GM10248 (cell line): ENCODE results near the gene KCNMA1.

ENCODE experiments used
- CTCF ChIA-PET: fragments of 300-600 bp; sonication (Branson Sonifier 250); formaldehyde crosslinking; extraction: SDS; loops from one replicate; lab custom pipeline; 2021; ENCODE audit warnings: antibody characterized with exemption; lab: Yijun Ruan, JAX
- POLR2A ChIA-PET: fragments of 350-650 bp; sonication (Branson Sonifier 250); formaldehyde crosslinking; extraction: SDS; loops from one replicate; lab custom pipeline; 2020; ENCODE audit warnings: antibody characterized with exemption; lab: Yijun Ruan, JAX
- DNase-seq: peaks from one replicate; pipeline ENCODE4 v3.0.0; 2012; ENCODE audit errors: extremely low spot score
- TF ChIP-seq, protein P1 (sequence below): IDR thresholded peaks from 2 replicates; pipeline ENCODE4 v1.5.1; 2012; ENCODE audit warnings: mild to moderate bottlenecking, low read depth; ENCODE audit errors: extremely low read depth, missing control alignments, control extremely low read depth

KCNMA1 gene

DNA sequence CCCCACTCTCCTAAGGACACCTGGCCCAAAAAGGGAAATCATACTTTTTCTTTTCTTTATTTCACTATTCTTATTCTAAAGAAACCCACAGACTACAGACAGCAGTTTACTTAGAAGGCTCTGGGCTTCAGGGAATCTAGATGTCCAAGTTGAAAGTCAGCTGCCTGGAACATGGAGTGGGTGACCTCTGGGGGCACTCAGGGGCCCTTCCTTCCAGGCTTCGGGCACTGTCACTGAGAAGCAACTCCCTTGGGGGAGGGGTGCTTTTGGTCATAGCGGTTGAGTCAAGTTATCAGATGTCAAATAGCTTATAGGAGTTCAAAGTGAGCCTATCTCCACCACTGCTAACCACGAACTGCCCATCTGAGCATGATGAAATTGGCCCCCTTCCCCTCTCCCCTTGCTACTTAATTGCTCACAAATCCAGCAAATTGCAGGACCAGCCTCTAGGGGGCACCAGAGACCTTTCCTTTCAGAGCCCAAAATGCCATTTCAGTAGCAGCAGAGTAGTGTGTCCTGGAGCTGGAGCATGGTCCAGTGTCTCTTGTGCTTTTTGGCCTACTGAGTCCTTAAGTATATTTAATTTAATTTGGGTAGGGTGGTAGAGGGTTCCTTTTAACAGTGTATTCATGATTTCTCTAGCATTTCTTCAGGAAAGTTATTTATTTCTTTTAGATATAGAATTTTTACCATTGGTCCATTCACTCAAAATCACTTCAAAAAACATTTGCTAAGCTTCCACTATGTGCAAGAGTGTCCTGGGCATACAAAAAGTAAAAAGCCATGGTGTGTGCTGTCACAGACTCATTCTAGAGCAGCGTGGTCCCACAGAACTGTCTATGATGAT lies 463.8 kb downstream of the KCNMA1 start:
- ChIA-PET CTCF (interaction anchor here (0.6 to 8.1 kb wide), 38 partner anchors 11 to 624 kb away, joined by 3 to 109 read pairs (median 4); no protein-coding TSS in a partner anchor), POLR2A (no interaction called here)
- peak; percentile 53 for DNase-seq
- TF ChIP-seq, protein P1, sequence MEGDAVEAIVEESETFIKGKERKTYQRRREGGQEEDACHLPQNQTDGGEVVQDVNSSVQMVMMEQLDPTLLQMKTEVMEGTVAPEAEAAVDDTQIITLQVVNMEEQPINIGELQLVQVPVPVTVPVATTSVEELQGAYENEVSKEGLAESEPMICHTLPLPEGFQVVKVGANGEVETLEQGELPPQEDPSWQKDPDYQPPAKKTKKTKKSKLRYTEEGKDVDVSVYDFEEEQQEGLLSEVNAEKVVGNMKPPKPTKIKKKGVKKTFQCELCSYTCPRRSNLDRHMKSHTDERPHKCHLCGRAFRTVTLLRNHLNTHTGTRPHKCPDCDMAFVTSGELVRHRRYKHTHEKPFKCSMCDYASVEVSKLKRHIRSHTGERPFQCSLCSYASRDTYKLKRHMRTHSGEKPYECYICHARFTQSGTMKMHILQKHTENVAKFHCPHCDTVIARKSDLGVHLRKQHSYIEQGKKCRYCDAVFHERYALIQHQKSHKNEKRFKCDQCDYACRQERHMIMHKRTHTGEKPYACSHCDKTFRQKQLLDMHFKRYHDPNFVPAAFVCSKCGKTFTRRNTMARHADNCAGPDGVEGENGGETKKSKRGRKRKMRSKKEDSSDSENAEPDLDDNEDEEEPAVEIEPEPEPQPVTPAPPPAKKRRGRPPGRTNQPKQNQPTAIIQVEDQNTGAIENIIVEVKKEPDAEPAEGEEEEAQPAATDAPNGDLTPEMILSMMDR = peak; percentile 92

DNA sequence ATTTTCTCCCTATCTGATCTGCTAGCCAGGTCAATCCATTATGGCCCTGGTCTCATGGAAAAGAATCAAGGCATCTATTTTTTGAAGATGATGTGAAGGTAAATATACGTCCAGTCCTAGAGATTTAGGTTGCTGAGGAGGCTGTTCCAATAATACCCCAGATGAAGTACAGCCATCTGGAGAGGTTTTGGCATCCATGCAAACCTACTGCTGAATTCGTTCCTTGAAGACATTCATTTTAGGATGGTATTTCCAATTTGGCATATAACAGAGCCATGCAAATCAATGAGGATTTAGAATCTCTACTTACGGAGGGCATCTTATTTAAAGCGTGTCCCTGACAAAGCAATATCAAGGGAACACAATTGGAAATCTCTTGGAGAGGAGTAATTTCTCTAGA lies 465.5 kb downstream of the KCNMA1 start:
- TF ChIP-seq, protein P1 = no peak
- DNase-seq = no peak
- POLR2A ChIA-PET = no interaction called here
- CTCF ChIA-PET = interaction anchor here (5.6 to 8.1 kb wide), 3 partner anchors 10 to 542 kb away, joined by 87 to 109 read pairs (median 106); no protein-coding TSS in a partner anchor

- TF ChIP-seq, protein P1 = no peak
- DNase-seq = no peak
- ChIA-PET POLR2A (no interaction called here), CTCF (interaction anchor here (0.9 to 9.8 kb wide), 10 partner anchors 8 to 551 kb away, joined by 3 to 147 read pairs (median 4); no protein-coding TSS in a partner anchor)
Measured at GRCh38 chr10:77168861-77169260, 468.7 kb downstream of the KCNMA1 start.

DNA sequence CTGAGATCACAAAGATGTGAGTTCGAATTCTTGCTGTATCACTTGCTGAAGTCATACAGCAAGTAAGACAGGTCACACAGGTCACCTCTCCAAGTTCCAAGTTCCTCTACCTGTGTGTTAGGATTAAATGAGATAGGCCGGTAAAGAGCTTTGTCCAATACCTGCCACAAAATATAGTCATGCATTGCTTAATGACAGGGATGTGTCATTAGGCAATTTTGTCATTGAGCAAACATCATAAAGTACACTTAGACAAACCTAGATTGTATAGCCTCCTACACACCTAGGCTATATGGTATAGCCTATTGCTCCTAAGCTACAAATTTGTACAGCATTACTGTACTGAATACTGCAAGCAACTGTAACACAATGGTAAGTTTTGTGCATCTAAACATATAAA lies 469.4 kb downstream of the KCNMA1 start:
- no peak for DNase-seq
- TF ChIP-seq, protein P1 = no peak
- ChIA-PET POLR2A (no interaction called here), CTCF (interaction anchor here (1.1 to 9.8 kb wide), 8 partner anchors 8 to 551 kb away, joined by 3 to 147 read pairs (median 6); no protein-coding TSS in a partner anchor)

GRCh38 chr10:77165445-77166208 lies 472.0 kb downstream of the KCNMA1 start:
- POLR2A ChIA-PET = no interaction called here
- CTCF ChIA-PET = interaction anchor here (0.7 to 9.9 kb wide), 27 partner anchors 8 to 591 kb away, joined by 3 to 147 read pairs (median 3); no protein-coding TSS in a partner anchor

More at GRCh38 chr10:77165445-77166208, 472.0 kb downstream of the KCNMA1 start:
- TF ChIP-seq, protein P1 = peak; percentile 76
- DNase-seq = peak; percentile 27
